GM18519 (cell line): ENCODE results near the gene ZNF506.
A peak's percentile ranks its signal among the peaks of the same experiment; 100 is the strongest.
"Not testable (repeated sequence)": the region's sequence is repeated elsewhere in the genome, so short reads cannot be mapped to it uniquely, and the experiment has no call there.

Source experiments
- ATAC-seq: cut with Tn5 transposase; IDR thresholded peaks from one replicate; pipeline ENCODE4 v1.9.1; 2021; ENCODE audit warnings: mild to moderate bottlenecking, moderate library complexity; ENCODE audit not compliant: unreplicated experiment, low FRiP score

ZNF506 gene

GRCh38 chr19:19821366-19821951 lies at the start of gene ZNF506:
Gene ZNF506 (minus strand): TSS chr19:19821750. CDS start chr19:19821603, 147 bp downstream.
- ATAC-seq: peak; percentile 71

- ATAC-seq: not testable (repeated sequence)
These were observed 48.5 kb upstream of the ZNF506 start for GRCh38 chr19:19870086-19870485.

- no peak for ATAC-seq
These were observed 45.2 kb upstream of the ZNF506 start for GRCh38 chr19:19866611-19867248.

GRCh38 chr19:19865750-19866610 lies 44.4 kb upstream of the ZNF506 start, which contains the start of gene ZNF253:
Gene ZNF253 (plus strand): TSS chr19:19865882. CDS start chr19:19865997, 115 bp downstream.
- peak; percentile 91 for ATAC-seq

- ATAC-seq: no peak
These were observed 39.3 kb upstream of the ZNF506 start for GRCh38 chr19:19860756-19861390.

- no peak for ATAC-seq
These were observed 37.2 kb upstream of the ZNF506 start for GRCh38 chr19:19858751-19859150.

GRCh38 chr19:19851740-19852139 lies 30.2 kb upstream of the ZNF506 start:
- not testable (repeated sequence) for ATAC-seq

GRCh38 chr19:19849056-19849455 lies 27.5 kb upstream of the ZNF506 start:
- no peak for ATAC-seq

- no peak for ATAC-seq
These were observed 26.2 kb upstream of the ZNF506 start for GRCh38 chr19:19847781-19848180.

- ATAC-seq: no peak
These were observed 14.0 kb upstream of the ZNF506 start for GRCh38 chr19:19835560-19836038.

- no peak for ATAC-seq
These were observed 5.3 kb upstream of the ZNF506 start for GRCh38 chr19:19826875-19827274.

- ATAC-seq: no peak
These were observed 2.4 kb upstream of the ZNF506 start for GRCh38 chr19:19823916-19824315.

- not testable (repeated sequence) for ATAC-seq
These were observed 426 bp upstream of the ZNF506 start for GRCh38 chr19:19821976-19822375.

GRCh38 chr19:19820774-19821320 lies 703 bp downstream of the ZNF506 start:
- no peak for ATAC-seq

- ATAC-seq: no peak
These were observed 4.2 kb downstream of the ZNF506 start for GRCh38 chr19:19817357-19817756.

GRCh38 chr19:19816679-19817078 lies 4.9 kb downstream of the ZNF506 start:
- ATAC-seq: no peak

GRCh38 chr19:19811999-19812398 lies 9.6 kb downstream of the ZNF506 start:
- ATAC-seq: not testable (repeated sequence)

GRCh38 chr19:19805480-19805879 lies 16.1 kb downstream of the ZNF506 start:
- no peak for ATAC-seq

GRCh38 chr19:19788015-19788414 lies 33.5 kb downstream of the ZNF506 start:
- no peak for ATAC-seq

GRCh38 chr19:19785476-19785875 lies 36.1 kb downstream of the ZNF506 start:
- not testable (repeated sequence) for ATAC-seq
